B cell (primary cell): ENCODE measurements around the gene PIWIL1. TPM values are rescaled to one million over a fixed set of nuclear protein-coding genes. Genes with fewer than 3 reads are reported as not detected.

Source experiments
- ATAC-seq: fragments of 200-7000 bp; cut with Tn5 transposase; one replicate; pipeline ENCODE4 v1.10.0; 2021; ENCODE audit warnings: low read depth, mild to moderate bottlenecking, moderate number of reproducible peaks, moderate library complexity
- CTCF ChIA-PET: fragments of 350-600 bp; sonication (Branson Sonifier 250); formaldehyde crosslinking; loops from one replicate; lab custom pipeline; 2021; ENCODE audit warnings: antibody characterized with exemption, inconsistent platforms; lab: Charles Lee
- POLR2A ChIA-PET: fragments of 350-600 bp; sonication (Branson Sonifier 250); formaldehyde crosslinking; loops from one replicate; lab custom pipeline; 2021; ENCODE audit warnings: antibody characterized with exemption; lab: Charles Lee
- DNase-seq: peaks from one replicate; pipeline ENCODE4 v3.0.0; 2013
- H2AFZ ChIP-seq: 2 replicates; pipeline ENCODE4 v1.6.1; 2012; ENCODE audit warnings: mild to moderate bottlenecking, low read depth, low read length; ENCODE audit not compliant: insufficient read depth, poor library complexity, severe bottlenecking
- H3K27ac ChIP-seq, 2 donors: 1 replicate in 1 of 2; 2 replicates in 1 of 2; pipeline ENCODE4 v1.5.1; 2012 to 2013; ENCODE audit warnings: low read length in 2 of 2, mild to moderate bottlenecking in 2 of 2, moderate library complexity in 1 of 2
- H3K27me3 ChIP-seq, 4 experiments: fragments of 200-600 bp in 1 of 4; sonication (generic) in 1 of 4; replicated peaks in 1 of 4; 1 replicate in 2 of 4; 2 replicates in 2 of 4; pipeline versions ENCODE4 v1.6.1 to v1.7.0; 2013 to 2016; ENCODE audit warnings: low read length in 3 of 4, mild to moderate bottlenecking in 2 of 4, mixed read lengths in 1 of 4, moderate library complexity in 1 of 4; ENCODE audit not compliant: insufficient read depth in 4 of 4, control insufficient read depth in 3 of 4; ENCODE audit errors: control extremely low read depth in 1 of 4
- H3K36me3 ChIP-seq, 2 experiments: replicated peaks in 1 of 2; 1 replicate in 1 of 2; 2 replicates in 1 of 2; pipeline versions ENCODE4 v1.6.1 to v1.7.1; 2013; ENCODE audit warnings: low read length in 1 of 2; ENCODE audit not compliant: insufficient read depth in 2 of 2, control insufficient read depth in 1 of 2; ENCODE audit errors: control extremely low read depth in 1 of 2, extremely low read depth in 1 of 2
- H3K4me1 ChIP-seq, 2 donors: fragments of 200-600 bp in 1 of 2; sonication (generic) in 1 of 2; 1 replicate in 1 of 2; 2 replicates in 1 of 2; pipeline versions ENCODE4 v1.5.1 to v1.6.1; 2013 to 2017; ENCODE audit warnings: low read length in 2 of 2; ENCODE audit not compliant: control insufficient read depth in 2 of 2, insufficient read depth in 2 of 2
- H3K4me2 ChIP-seq: replicated peaks from 2 replicates; pipeline ENCODE3; 2012; ENCODE audit warnings: mild to moderate bottlenecking, low read depth, low read length; ENCODE audit not compliant: poor library complexity, severe bottlenecking
- H3K4me3 ChIP-seq, 5 experiments: fragments of 200-600 bp in 1 of 5; sonication (generic) in 1 of 5; 1 replicate in 3 of 5; 2 replicates in 2 of 5; pipeline versions ENCODE4 v1.5.1 to v1.7.0; 2011 to 2016; ENCODE audit warnings: low read length in 4 of 5, mild to moderate bottlenecking in 4 of 5, low read depth in 2 of 5, control low read depth in 1 of 5, moderate library complexity in 1 of 5; ENCODE audit not compliant: insufficient read depth in 1 of 5; ENCODE audit errors: control extremely low read depth in 1 of 5, extremely low read depth in 1 of 5
- H3K79me2 ChIP-seq: fragments of 200-600 bp; sonication (generic); one replicate; pipeline ENCODE4 v1.6.0; 2016; ENCODE audit warnings: low read length; ENCODE audit not compliant: control insufficient read depth, insufficient read depth
- H3K9ac ChIP-seq: fragments of 200-600 bp; sonication (generic); 2 replicates; pipeline ENCODE4 v1.6.1; 2017; ENCODE audit warnings: mild to moderate bottlenecking, low read length, moderate library complexity
- H3K9me3 ChIP-seq, 3 donors: one replicate each; pipeline versions ENCODE4 v1.6.1 to v1.7.1; 2013; ENCODE audit warnings: low read length in 2 of 3; ENCODE audit not compliant: control insufficient read depth in 2 of 3, insufficient read depth in 1 of 3; ENCODE audit errors: control extremely low read depth in 1 of 3
- H4K20me1 ChIP-seq: 2 replicates; pipeline ENCODE4 v1.6.0; 2012; ENCODE audit warnings: mild to moderate bottlenecking, low read length; ENCODE audit not compliant: insufficient read depth, control insufficient read depth, poor library complexity, severe bottlenecking
- H3K27ac Mint-ChIP-seq: one replicate; pipeline ENCODE4 v1.8.0; 2021; ENCODE audit warnings: mixed read lengths
- H3K27me3 Mint-ChIP-seq: one replicate; pipeline ENCODE4 v1.8.0; 2021; ENCODE audit warnings: mixed read lengths
- H3K4me1 Mint-ChIP-seq: one replicate; pipeline ENCODE4 v1.8.0; 2021; ENCODE audit warnings: mixed read lengths
- H3K4me3 Mint-ChIP-seq: one replicate; pipeline ENCODE4 v1.8.0; 2021; ENCODE audit warnings: mixed read lengths
- H3K9me3 Mint-ChIP-seq: one replicate; pipeline ENCODE4 v1.8.0; 2022; ENCODE audit warnings: mixed read lengths; ENCODE audit not compliant: insufficient read depth
- CTCF ChIP-seq: fragments of 200-600 bp; IDR thresholded peaks from one replicate; pipeline ENCODE4 v1.8.0; 2022; ENCODE audit warnings: antibody characterized with exemption, mild to moderate bottlenecking
- EZH2 ChIP-seq: IDR thresholded peaks from 2 replicates; pipeline ENCODE4 v1.6.1; 2012; ENCODE audit warnings: borderline replicate concordance, low read depth, mild to moderate bottlenecking, moderate library complexity, low read length; ENCODE audit not compliant: insufficient read depth, poor library complexity, severe bottlenecking
- WGBS: methylation state at CpG from one replicate; pipeline ENCODE4 v1.1.5; 2013; ENCODE audit warnings: missing lambda C conversion rate; ENCODE audit not compliant: insufficient coverage; 5-methylcytosine and 5-hydroxymethylcytosine counted together
- intact Hi-C: fragments of 100-400 bp; cut with micrococcal nuclease; formaldehyde crosslinking; loops from one replicate; pipeline ENCODE4 v1.10.0; 2022
- polyA plus RNA-seq: library from polyadenylated mRNA; depleted of rRNA; stranded (reverse); fragments of >200 nt; gene quantifications from 2 replicates; pipeline ENCODE4 v1.2.3, GENCODE V29; 2012
- total RNA-seq, 2 donors: library from RNA; stranded (reverse); fragments of 120-200 nt in 1 of 2; gene quantifications; 1 replicate in 1 of 2; 2 replicates in 1 of 2; pipeline versions ENCODE4 v1.2.3 to v1.2.4, GENCODE V29; 2013 to 2022

The PIWIL1 gene
- total and polyA plus RNA-seq, 2 donors (not counting 1 experiment from before 2014, with no cell fraction given): not detected

DNA sequence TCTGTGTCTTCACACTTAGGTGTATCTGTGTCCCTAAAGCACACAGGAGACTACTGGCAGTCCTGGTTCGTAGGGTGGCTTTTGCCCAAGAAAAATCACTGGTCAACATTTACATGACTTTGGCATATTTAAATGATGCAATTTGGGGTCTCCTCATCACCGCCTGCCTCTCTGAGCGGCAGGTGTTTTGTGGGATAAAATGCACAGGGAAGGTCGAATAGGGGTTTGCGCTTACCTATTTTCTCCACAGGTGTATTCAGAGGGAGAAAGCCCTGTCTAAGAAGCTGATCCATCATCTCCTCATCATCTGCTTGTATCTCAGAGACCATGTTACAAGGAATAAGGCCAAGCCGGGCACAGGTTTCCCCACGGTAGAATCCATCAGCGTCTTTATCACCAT lies 74.7 kb downstream of the PIWIL1 start:
- Histone ChIP-seq H2AFZ (no peak overlapping the region), H3K4me3 (no peak overlapping the region), H3K9me3 (peaks cover 0 to 20% (median 0%) of the 10 kb centered on the region in 3 donors), H3K27me3 (no peaks in the 10 kb centered on the region), H3K79me2 (no peaks in the 10 kb centered on the region), H3K4me1 (no peaks in the 10 kb centered on the region), H3K4me2 (no peak overlapping the region), H3K27ac (no peak overlapping the region), H4K20me1 (no peaks in the 10 kb centered on the region), H3K36me3 (no peaks in the 10 kb centered on the region), H3K9ac (no peak overlapping the region)
- Mint-ChIP-seq H3K4me3 (no peak overlapping the region), H3K27ac (no peak overlapping the region), H3K27me3 (no peaks in the 10 kb centered on the region), H3K4me1 (no peaks in the 10 kb centered on the region), H3K9me3 (no peaks in the 10 kb centered on the region)
- CTCF ChIA-PET: no interaction called here
- DNase-seq: no peak
- intact Hi-C loops: no loop called here
- POLR2A ChIA-PET: no interaction called here
- WGBS: 84% methylated on average over 5 of the region's 8 CpGs
- TF ChIP-seq CTCF: no peak
- no peak for TF ChIP-seq EZH2
- ATAC-seq: no peak

DNA sequence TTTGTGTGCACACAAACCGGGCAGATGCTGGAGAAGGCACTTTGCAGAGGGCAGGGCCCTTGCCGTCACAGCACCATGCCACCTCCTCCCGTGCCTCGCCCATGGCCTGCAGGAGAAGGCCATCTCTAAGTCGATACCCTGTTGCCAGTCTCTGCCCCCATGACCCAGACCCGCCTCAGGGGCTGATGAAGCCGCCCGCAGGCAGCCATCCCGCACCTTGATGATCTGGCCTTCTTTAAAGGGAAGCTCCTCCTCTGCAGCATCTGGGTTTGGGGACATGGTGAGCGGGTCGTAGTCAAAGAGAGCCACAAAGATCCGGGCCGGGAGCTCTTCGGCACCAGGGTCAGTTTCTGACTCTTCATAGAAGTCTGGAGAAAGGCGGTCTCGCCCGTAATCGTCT lies 76.2 kb downstream of the PIWIL1 start:
- TF ChIP-seq EZH2 (no peak), CTCF (no peak)
- Mint-ChIP-seq H3K4me3 (no peak overlapping the region), H3K4me1 (no peaks in the 10 kb centered on the region), H3K27ac (no peak overlapping the region), H3K27me3 (no peaks in the 10 kb centered on the region), H3K9me3 (no peaks in the 10 kb centered on the region)
- no peaks in the 10 kb centered on the region for H3K27me3 ChIP-seq
- peaks cover 0 to 8% (median 0%) of the 10 kb centered on the region in 3 donors for H3K9me3 ChIP-seq
- H3K79me2 ChIP-seq: no peaks in the 10 kb centered on the region
- no peaks in the 10 kb centered on the region for H4K20me1 ChIP-seq
- no peak overlapping the region for H3K27ac ChIP-seq
- no peak for ATAC-seq
- POLR2A ChIA-PET: no interaction called here
- DNase-seq: no peak
- H2AFZ ChIP-seq: no peak overlapping the region
- no peak overlapping the region for H3K4me3 ChIP-seq
- no peaks in the 10 kb centered on the region for H3K4me1 ChIP-seq
- no peak overlapping the region for H3K4me2 ChIP-seq
- intact Hi-C loops: no loop called here
- no peak overlapping the region for H3K9ac ChIP-seq
- CTCF ChIA-PET: no interaction called here
- H3K36me3 ChIP-seq: no peaks in the 10 kb centered on the region
- 86% methylated on average over 16 of the region's 18 CpGs for WGBS
